HEK293 (cell line): ENCODE measurements around the gene AKAP8L.

Source experiments
- GLI4 ChIP-seq: fragments of 450-650 bp; formaldehyde crosslinking; IDR thresholded peaks from 2 replicates; pipeline ENCODE4 v1.5.1; 2016; ENCODE audit warnings: missing biosample characterization, missing genetic modification characterization
- YY1 ChIP-seq: fragments of 450-650 bp; formaldehyde crosslinking; IDR thresholded peaks from 2 replicates; pipeline ENCODE4 v1.5.1; 2018; ENCODE audit warnings: missing biosample characterization, missing genetic modification characterization
- ZBTB48 ChIP-seq: fragments of 450-650 bp; formaldehyde crosslinking; IDR thresholded peaks from 2 replicates; pipeline ENCODE4 v1.5.1; 2016; ENCODE audit warnings: missing biosample characterization, missing genetic modification characterization
- ZBTB8A ChIP-seq: fragments of 450-650 bp; formaldehyde crosslinking; IDR thresholded peaks from 2 replicates; pipeline ENCODE4 v1.5.1; 2016; ENCODE audit warnings: missing biosample characterization, missing genetic modification characterization
- ZNF155 ChIP-seq: fragments of 450-650 bp; formaldehyde crosslinking; IDR thresholded peaks from 2 replicates; pipeline ENCODE4 v1.5.1; 2016; ENCODE audit warnings: missing biosample characterization, missing genetic modification characterization
- ZNF785 ChIP-seq: fragments of 450-650 bp; formaldehyde crosslinking; IDR thresholded peaks from 2 replicates; pipeline ENCODE4 v1.5.1; 2016; ENCODE audit warnings: missing biosample characterization, missing genetic modification characterization
- TF ChIP-seq, protein P1 (sequence below): fragments of 450-650 bp; formaldehyde crosslinking; IDR thresholded peaks from 2 replicates; pipeline ENCODE4 v1.5.1; 2016; ENCODE audit warnings: missing biosample characterization, missing genetic modification characterization
- TF ChIP-seq, protein P2 (sequence below): fragments of 450-650 bp; formaldehyde crosslinking; IDR thresholded peaks from 2 replicates; pipeline ENCODE4 v1.5.1; 2016; ENCODE audit warnings: missing biosample characterization, missing genetic modification characterization

- TF ChIP-seq, protein P1, sequence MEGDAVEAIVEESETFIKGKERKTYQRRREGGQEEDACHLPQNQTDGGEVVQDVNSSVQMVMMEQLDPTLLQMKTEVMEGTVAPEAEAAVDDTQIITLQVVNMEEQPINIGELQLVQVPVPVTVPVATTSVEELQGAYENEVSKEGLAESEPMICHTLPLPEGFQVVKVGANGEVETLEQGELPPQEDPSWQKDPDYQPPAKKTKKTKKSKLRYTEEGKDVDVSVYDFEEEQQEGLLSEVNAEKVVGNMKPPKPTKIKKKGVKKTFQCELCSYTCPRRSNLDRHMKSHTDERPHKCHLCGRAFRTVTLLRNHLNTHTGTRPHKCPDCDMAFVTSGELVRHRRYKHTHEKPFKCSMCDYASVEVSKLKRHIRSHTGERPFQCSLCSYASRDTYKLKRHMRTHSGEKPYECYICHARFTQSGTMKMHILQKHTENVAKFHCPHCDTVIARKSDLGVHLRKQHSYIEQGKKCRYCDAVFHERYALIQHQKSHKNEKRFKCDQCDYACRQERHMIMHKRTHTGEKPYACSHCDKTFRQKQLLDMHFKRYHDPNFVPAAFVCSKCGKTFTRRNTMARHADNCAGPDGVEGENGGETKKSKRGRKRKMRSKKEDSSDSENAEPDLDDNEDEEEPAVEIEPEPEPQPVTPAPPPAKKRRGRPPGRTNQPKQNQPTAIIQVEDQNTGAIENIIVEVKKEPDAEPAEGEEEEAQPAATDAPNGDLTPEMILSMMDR (tag by site-specific recombination) = no peak
- TF ChIP-seq ZNF155 (no peak), GLI4 (tag by site-specific recombination) (no peak), ZNF785 (tag by site-specific recombination) (no peak), ZBTB8A (tag by site-specific recombination) (no peak), YY1 (tag by site-specific recombination) (no peak), ZBTB48 (tag by site-specific recombination) (no peak)
- TF ChIP-seq, protein P2, sequence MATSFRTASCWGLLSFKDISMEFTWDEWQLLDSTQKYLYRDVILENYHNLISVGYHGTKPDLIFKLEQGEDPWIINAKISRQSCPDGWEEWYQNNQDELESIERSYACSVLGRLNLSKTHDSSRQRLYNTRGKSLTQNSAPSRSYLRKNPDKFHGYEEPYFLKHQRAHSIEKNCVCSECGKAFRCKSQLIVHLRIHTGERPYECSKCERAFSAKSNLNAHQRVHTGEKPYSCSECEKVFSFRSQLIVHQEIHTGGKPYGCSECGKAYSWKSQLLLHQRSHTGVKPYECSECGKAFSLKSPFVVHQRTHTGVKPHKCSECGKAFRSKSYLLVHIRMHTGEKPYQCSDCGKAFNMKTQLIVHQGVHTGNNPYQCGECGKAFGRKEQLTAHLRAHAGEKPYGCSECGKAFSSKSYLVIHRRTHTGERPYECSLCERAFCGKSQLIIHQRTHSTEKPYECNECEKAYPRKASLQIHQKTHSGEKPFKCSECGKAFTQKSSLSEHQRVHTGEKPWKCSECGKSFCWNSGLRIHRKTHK = no peak
These were observed 39.1 kb upstream of the AKAP8L start for GRCh38 chr19:15457701-15458484.
